Right lobe of liver (tissue), 6 donors: ENCODE measurements around the gene BACE1-AS. TPM values are rescaled to one million over a fixed set of nuclear protein-coding genes. Genes with fewer than 3 reads are reported as not detected.

Experiments used
- ATAC-seq, 4 donors: fragments of 200-7000 bp; cut with Tn5 transposase; one replicate each; pipeline ENCODE4 v1.9.1; 2020; ENCODE audit warnings: mild to moderate bottlenecking in 4 of 4, moderate library complexity in 4 of 4
- DNase-seq, 3 donors: peaks; one replicate each; pipeline ENCODE4 v3.0.0-alpha.2; 2020
- H3K27ac ChIP-seq, 3 donors: fragments of 200-600 bp; one replicate each; pipeline ENCODE4 v1.8.0; 2022
- H3K27me3 ChIP-seq, 2 donors: fragments of 200-600 bp; one replicate each; pipeline ENCODE4 v1.8.0; 2022
- H3K36me3 ChIP-seq, 4 donors: fragments of 200-600 bp; sonication (generic) in 1 of 4; one replicate each; pipeline versions ENCODE4 v1.5.1 to v1.8.0; 2017 to 2022; ENCODE audit warnings: control low read depth in 1 of 4
- H3K4me1 ChIP-seq, 4 donors: fragments of 200-600 bp; sonication (generic) in 1 of 4; one replicate each; pipeline versions ENCODE4 v1.5.1 to v1.8.0; 2017 to 2022; ENCODE audit warnings: control low read depth in 1 of 4
- H3K4me3 ChIP-seq, 3 donors: fragments of 200-600 bp; one replicate each; pipeline ENCODE4 v1.8.0; 2022
- H3K9me3 ChIP-seq, 4 donors: fragments of 200-600 bp; sonication (generic) in 1 of 4; one replicate each; pipeline versions ENCODE4 v1.5.1 to v1.8.0; 2017 to 2022; ENCODE audit warnings: control low read depth in 1 of 4
- POLR2A ChIP-seq: fragments of 450-650 bp; IDR thresholded peaks from one replicate; pipeline ENCODE4 v1.6.1; 2017; ENCODE audit warnings: antibody characterized with exemption, mild to moderate bottlenecking
- WGBS: methylation state at CpG from one replicate; pipeline ENCODE4 v1.1.6; 2018; ENCODE audit warnings: low coverage, low lambda C conversion rate; ENCODE audit not compliant: insufficient coverage; ENCODE audit errors: missing lambda C conversion rate; 5-methylcytosine and 5-hydroxymethylcytosine counted together
- intact Hi-C, 2 donors: fragments of 100-400 bp; cut with DNase I; formaldehyde crosslinking; loops; one replicate each; pipeline versions ENCODE4 v1.11.2 to v1.14.1; 2022
- total RNA-seq, 6 experiments: library from RNA; depleted of rRNA in 2 of 6; stranded (reverse); fragments of >200 nt in 2 of 6; fragmentation: NEBNext Ultra II Directional in 3 of 6; extraction: Animal tissue kit (Norgen Biotek cat#: 25700) in 3 of 6; gene quantifications; one replicate each; pipeline versions ENCODE4 v1.1.0 to v1.2.4, GENCODE V29; 2016 to 2023
- TF ChIP-seq, protein P1 (sequence below), 4 donors: fragments of 200-600 bp in 3 of 4; fragments of 450-650 bp in 1 of 4; IDR thresholded peaks; one replicate each; pipeline versions ENCODE4 v1.5.1 to v1.8.0; 2016 to 2022; ENCODE audit warnings: antibody characterized with exemption in 4 of 4, mild to moderate bottlenecking in 2 of 4
- donor health status: DM: no; HTN: yes; CAD: no.
- donor health status: DM: no; HTN: no; CAD: no.
- donor health status: DM: no; HTN: no; CAD: no.
- donor health status: DM: no; HTN: yes; CAD: no.
- donor health status: DM: no; HTN: yes; CAD: no.

Gene BACE1-AS
- total RNA-seq, 6 experiments from 2014 or later, result 0.75 to 2.9 (median 2.1) TPM

DNA sequence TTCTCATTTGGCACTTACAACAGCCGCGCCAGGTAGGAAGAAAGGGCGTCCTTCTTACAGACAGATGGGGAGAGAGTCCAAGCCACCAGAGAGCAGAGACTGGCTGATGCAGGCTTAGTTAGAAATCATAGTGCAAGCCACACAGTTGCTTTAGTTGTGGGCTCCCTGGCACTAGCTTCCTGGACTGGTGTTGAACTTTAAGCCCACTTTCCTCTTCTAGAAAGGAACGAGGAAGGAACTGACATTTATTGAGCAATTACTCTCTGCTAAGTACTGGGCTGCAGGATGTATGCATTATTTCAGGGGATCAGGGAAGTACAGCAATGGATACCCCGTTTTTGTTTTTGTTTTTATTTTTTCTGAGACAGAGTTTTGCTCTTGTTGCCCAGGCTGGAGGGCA, 21.9 kb downstream of the BACE1-AS start:
- H3K27ac ChIP-seq, result no peak overlapping the region
- no peak for ATAC-seq

DNA sequence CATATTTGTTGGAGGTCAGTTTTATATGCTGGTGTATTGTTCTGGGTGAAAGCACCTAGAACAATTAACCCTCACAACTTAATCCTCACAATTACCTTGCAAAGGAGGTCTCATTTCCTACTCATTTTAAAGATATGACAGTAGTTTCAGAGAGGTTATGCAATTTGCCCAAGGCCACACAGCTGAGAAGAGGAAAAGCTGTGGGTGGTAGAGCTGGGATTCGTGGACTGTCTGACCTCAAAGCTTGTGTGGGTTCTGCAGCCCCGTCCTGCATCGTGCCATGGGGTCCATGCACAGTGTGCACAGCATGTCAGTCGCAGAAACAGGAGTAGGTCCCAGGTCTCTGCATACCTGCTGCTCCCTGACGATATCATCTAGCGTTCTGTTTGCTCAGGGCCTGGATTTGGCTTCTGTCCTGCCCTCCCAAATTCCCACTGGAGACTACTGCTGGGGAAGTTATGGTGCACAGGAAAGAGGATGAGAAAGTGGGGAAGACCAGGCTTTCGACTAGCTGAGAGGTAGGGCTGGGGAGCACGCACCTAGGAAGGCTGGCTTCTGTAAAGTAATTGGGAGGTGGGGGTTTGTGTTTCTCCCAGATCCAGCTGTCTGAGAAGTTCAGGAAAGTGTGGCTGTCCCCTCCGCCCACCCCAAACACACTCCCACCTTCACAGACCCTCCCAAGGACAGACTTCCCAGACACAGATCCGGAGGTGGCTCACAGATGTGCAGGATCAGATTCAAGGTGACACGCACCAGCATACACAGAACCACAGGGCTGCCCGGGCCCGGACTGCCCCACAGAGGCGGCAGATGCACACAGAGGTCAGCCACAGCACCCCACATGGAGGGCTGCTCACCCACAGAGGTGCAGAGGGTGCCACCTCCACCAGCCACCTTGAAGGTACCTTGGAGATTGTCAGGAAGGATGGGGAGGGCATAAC, 23.0 kb downstream of the BACE1-AS start:
- TF ChIP-seq, protein P1, sequence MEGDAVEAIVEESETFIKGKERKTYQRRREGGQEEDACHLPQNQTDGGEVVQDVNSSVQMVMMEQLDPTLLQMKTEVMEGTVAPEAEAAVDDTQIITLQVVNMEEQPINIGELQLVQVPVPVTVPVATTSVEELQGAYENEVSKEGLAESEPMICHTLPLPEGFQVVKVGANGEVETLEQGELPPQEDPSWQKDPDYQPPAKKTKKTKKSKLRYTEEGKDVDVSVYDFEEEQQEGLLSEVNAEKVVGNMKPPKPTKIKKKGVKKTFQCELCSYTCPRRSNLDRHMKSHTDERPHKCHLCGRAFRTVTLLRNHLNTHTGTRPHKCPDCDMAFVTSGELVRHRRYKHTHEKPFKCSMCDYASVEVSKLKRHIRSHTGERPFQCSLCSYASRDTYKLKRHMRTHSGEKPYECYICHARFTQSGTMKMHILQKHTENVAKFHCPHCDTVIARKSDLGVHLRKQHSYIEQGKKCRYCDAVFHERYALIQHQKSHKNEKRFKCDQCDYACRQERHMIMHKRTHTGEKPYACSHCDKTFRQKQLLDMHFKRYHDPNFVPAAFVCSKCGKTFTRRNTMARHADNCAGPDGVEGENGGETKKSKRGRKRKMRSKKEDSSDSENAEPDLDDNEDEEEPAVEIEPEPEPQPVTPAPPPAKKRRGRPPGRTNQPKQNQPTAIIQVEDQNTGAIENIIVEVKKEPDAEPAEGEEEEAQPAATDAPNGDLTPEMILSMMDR (IDR thresholded peaks at IDR 0.05), result no peak
- no peak for TF ChIP-seq POLR2A
- Histone ChIP-seq H3K27me3 (no peaks in the 10 kb centered on the region), H3K4me3 (peak overlapping the region in 1 of 3 donors; percentile 90), H3K9me3 (no peaks in the 10 kb centered on the region), H3K27ac (no peak overlapping the region), H3K4me1 (peaks cover 0 to 18% (median 5%) of the 10 kb centered on the region in 4 donors), H3K36me3 (no peaks in the 10 kb centered on the region)
- intact Hi-C loops, result no loop called here
- ATAC-seq (no peak), DNase-seq (no peak)
- WGBS, result 46% methylated on average over 4 of the region's 14 CpGs

More for the DNA sequence above, 21.9 kb downstream of the BACE1-AS start:
- Histone ChIP-seq H3K4me3 (no peak overlapping the region), H3K36me3 (no peaks in the 10 kb centered on the region), H3K4me1 (peaks cover 0 to 18% (median 5%) of the 10 kb centered on the region in 4 donors), H3K9me3 (no peaks in the 10 kb centered on the region), H3K27me3 (no peaks in the 10 kb centered on the region)
- TF ChIP-seq, protein P1 (IDR thresholded peaks at IDR 0.05), result no peak
- TF ChIP-seq POLR2A, result no peak
- WGBS, result 57% methylated on average over 3 of the region's 5 CpGs
- DNase-seq, result no peak
- intact Hi-C loops, result no loop called here

DNA sequence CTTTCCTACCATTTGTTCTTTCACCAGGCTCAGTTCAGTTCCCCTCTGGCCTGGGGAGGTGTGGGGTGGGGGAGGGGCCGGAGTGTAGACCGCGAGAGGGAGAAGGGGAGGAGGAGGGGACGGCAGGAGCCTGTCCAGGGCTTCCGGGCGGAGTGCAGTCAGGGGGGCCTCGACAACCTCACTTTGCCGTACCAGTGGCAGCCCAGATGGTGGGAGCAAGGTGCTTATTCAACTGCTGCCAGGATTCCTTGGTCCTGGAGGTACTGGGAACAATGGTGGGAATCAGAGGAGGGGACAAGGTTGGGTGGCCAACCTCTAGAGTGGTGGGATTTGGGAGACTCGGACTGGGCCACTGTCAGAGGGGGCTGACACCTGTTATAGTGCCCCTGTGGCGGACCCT, 23.7 kb downstream of the BACE1-AS start:
- no peaks in the 10 kb centered on the region for H3K36me3 ChIP-seq
- no peaks in the 10 kb centered on the region for H3K9me3 ChIP-seq
- H3K4me1 ChIP-seq, result peaks cover 0 to 18% (median 5%) of the 10 kb centered on the region in 4 donors
- intact Hi-C loops, result no loop called here
- no peak overlapping the region for H3K27ac ChIP-seq
- TF ChIP-seq POLR2A, result no peak
- TF ChIP-seq, protein P1 (IDR thresholded peaks at IDR 0.05), result no peak
- no peak for ATAC-seq
- peak overlapping the region; percentile 76 to 90 (median 82) for H3K4me3 ChIP-seq
- DNase-seq, result peak in 2 of 3 donors; percentile 28 to 56
- WGBS, result 11% methylated on average over 3 of the region's 10 CpGs
- H3K27me3 ChIP-seq, result no peaks in the 10 kb centered on the region

DNA sequence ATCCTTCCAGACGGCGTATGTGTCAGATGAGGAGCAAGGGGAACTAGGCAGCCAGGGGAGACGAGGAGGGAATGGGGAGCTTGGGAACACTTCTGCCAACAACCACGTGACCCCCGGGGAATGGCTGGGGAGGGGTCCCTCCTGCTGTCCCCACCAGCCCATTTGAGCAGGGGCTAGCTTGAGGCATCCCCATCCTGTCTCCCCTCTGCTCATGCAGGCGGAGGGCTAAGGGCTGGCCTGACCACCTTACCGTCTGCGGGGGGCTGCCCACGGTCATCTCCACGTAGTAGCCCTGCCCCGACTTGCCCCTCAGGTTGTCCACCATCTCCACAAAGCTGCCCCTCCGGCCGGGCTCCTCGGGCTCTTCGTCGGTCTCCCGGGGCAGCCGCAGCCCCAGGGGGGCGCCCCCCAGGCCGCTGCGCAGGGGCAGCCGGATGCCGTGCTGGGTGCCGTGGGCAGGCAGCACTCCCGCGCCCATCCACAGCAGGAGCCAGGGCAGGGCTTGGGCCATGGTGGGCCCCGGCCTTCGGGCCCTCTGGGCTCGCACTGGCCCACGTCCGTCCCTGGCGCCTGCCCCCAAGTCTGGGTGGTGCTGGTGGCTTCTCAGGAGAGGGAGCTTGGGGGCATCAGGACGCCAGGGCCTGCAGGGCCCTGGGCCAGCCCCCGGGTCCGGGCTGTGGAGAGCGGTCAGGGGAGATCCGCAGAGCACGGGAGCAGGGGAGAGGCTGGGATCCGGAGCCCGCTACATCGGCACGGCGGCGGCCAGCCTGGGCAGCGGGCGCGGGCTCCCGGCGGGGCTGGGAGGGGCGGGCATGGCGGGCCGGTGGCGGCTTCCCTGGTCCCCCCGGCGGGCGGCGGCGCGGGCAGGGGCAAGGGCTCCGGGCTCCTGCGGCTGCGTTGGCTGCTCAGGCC, 24.4 kb downstream of the BACE1-AS start:
- TF ChIP-seq POLR2A, result no peak
- TF ChIP-seq, protein P1 (IDR thresholded peaks at IDR 0.05), result no peak

More for the DNA sequence above, 24.4 kb downstream of the BACE1-AS start:
- intact Hi-C loops, result no loop called here
- WGBS, result 0% methylated on average over 14 of the region's 62 CpGs
- no peaks in the 10 kb centered on the region for H3K36me3 ChIP-seq
- peak in 1 of 3 donors; percentile 26 for DNase-seq
- H3K27ac ChIP-seq, result peak overlapping the region in 1 of 3 donors; percentile 49
- peaks cover 0 to 18% (median 5%) of the 10 kb centered on the region in 4 donors for H3K4me1 ChIP-seq
- peak overlapping the region; percentile 76 to 90 (median 82) for H3K4me3 ChIP-seq
- H3K27me3 ChIP-seq, result no peaks in the 10 kb centered on the region
- peak; percentile 18 to 32 (median 22) for ATAC-seq
- H3K9me3 ChIP-seq, result no peaks in the 10 kb centered on the region
